GM19099 (cell line): ENCODE results near the gene ELOA.

Experiments
- POLR2A ChIP-seq: IDR thresholded peaks from 3 replicates; pipeline ENCODE4 v1.6.1; 2011; ENCODE audit warnings: low read depth; ENCODE audit not compliant: insufficient read length; ENCODE audit errors: extremely low read depth

ELOA gene

GRCh38 chr1:23793018-23793781 is 49.9 kb downstream of the ELOA start:
- no peak for TF ChIP-seq POLR2A

- no peak for TF ChIP-seq POLR2A
Observed at GRCh38 chr1:23793861-23794731, 50.8 kb downstream of the ELOA start.

GRCh38 chr1:23795676-23796465 is 52.6 kb downstream of the ELOA start:
- TF ChIP-seq POLR2A: no peak

- no peak for TF ChIP-seq POLR2A
Observed at GRCh38 chr1:23796466-23797271, 53.4 kb downstream of the ELOA start.

GRCh38 chr1:23797478-23798448 is 54.5 kb downstream of the ELOA start:
- TF ChIP-seq POLR2A: no peak

- TF ChIP-seq POLR2A: no peak
Observed at GRCh38 chr1:23798662-23799142, 55.4 kb downstream of the ELOA start.

- TF ChIP-seq POLR2A: no peak
Observed at GRCh38 chr1:23799255-23799569, 55.9 kb downstream of the ELOA start.

- TF ChIP-seq POLR2A: peak; percentile 37
Observed at GRCh38 chr1:23799570-23800399, 56.5 kb downstream of the ELOA start.

GRCh38 chr1:23800400-23801337 is 57.4 kb downstream of the ELOA start, which contains the start of gene GALE:
TSS of gene GALE (minus strand) at chr1:23800754. CDS start at chr1:23799007, 1,747 bp downstream.
- peak; percentile 93 for TF ChIP-seq POLR2A

- TF ChIP-seq POLR2A: no peak
Observed at GRCh38 chr1:23801338-23801748, 58.1 kb downstream of the ELOA start.

GRCh38 chr1:23801876-23802275 is 58.6 kb downstream of the ELOA start:
- no peak for TF ChIP-seq POLR2A
